Uterus (tissue), 4 donors: Measurements from ENCODE around the gene IL21R. TPM values are rescaled to one million over a fixed set of nuclear protein-coding genes. Genes with fewer than 3 reads are reported as not detected.

ENCODE experiments used
- DNase-seq, 2 donors: peaks; one replicate each; pipeline ENCODE4 v3.0.0-alpha.2; 2019 to 2020
- H3K27ac ChIP-seq, 2 donors: fragments of 200-600 bp; sonication (generic); 1 replicate in 1 of 2; 2 replicates in 1 of 2; pipeline ENCODE4 v1.5.1; 2016 to 2018
- H3K27me3 ChIP-seq, 2 donors: fragments of 200-600 bp; sonication (generic); one replicate each; pipeline ENCODE4 v1.5.1; 2018 to 2019; ENCODE audit warnings: control low read depth in 1 of 2
- H3K36me3 ChIP-seq, 2 donors: fragments of 200-600 bp; sonication (generic); one replicate each; pipeline ENCODE4 v1.5.1; 2019; ENCODE audit warnings: control low read depth in 1 of 2
- H3K4me1 ChIP-seq, 2 donors: fragments of 200-600 bp; sonication (generic); one replicate each; pipeline ENCODE4 v1.5.1; 2018 to 2019; ENCODE audit warnings: control low read depth in 1 of 2
- H3K4me3 ChIP-seq, 2 donors: fragments of 200-600 bp; sonication (generic); 1 replicate in 1 of 2; 2 replicates in 1 of 2; pipeline ENCODE4 v1.5.1; 2018 to 2019; ENCODE audit warnings: mild to moderate bottlenecking in 1 of 2
- H3K9me3 ChIP-seq, 2 donors: fragments of 200-600 bp; sonication (generic); one replicate each; pipeline ENCODE4 v1.5.1; 2019; ENCODE audit warnings: control low read depth in 1 of 2
- POLR2A ChIP-seq, 2 donors: fragments of 450-650 bp; IDR thresholded peaks; one replicate each; pipeline ENCODE4 v1.6.1; 2016; ENCODE audit warnings: antibody characterized with exemption in 2 of 2, mild to moderate bottlenecking in 1 of 2, moderate library complexity in 1 of 2
- intact Hi-C: fragments of 100-400 bp; cut with DNase I; formaldehyde crosslinking; loops from one replicate; pipeline ENCODE4 v1.15.1; 2023; ENCODE audit warnings: low total_unique reads
- total RNA-seq, 4 donors: library from RNA; depleted of rRNA in 3 of 4; stranded (reverse); fragments of >200 nt in 3 of 4; gene quantifications; one replicate each; pipeline versions ENCODE4 v1.1.0 to v1.2.4, GENCODE V29; 2014 to 2023
- TF ChIP-seq, protein P1 (sequence below), 4 experiments: fragments of 200-600 bp in 2 of 4; fragments of 450-650 bp in 2 of 4; sonication (generic) in 2 of 4; IDR thresholded peaks; one replicate each; pipeline ENCODE4 v1.5.1; 2016 to 2019; ENCODE audit warnings: antibody characterized with exemption in 4 of 4, mild to moderate bottlenecking in 2 of 4, moderate library complexity in 1 of 4
- donor health status: DM: yes; HTN: yes; CAD: no.

IL21R gene
- total RNA-seq, 4 donors from 2014 or later: 0.21 to 0.46 TPM; not detected in 2

GRCh38 chr16:27463741-27464591 lies 62.0 kb downstream of the IL21R start:
- no peaks in the 10 kb centered on the region for H3K9me3 ChIP-seq
- intact Hi-C loops: no loop called here
- H3K4me1 ChIP-seq: no peaks in the 10 kb centered on the region
- H3K27ac ChIP-seq: no peak overlapping the region
- H3K4me3 ChIP-seq: no peak overlapping the region
- DNase-seq: no peak
- no peak for TF ChIP-seq POLR2A (IDR thresholded peaks at IDR 0.05)
- TF ChIP-seq, protein P1, sequence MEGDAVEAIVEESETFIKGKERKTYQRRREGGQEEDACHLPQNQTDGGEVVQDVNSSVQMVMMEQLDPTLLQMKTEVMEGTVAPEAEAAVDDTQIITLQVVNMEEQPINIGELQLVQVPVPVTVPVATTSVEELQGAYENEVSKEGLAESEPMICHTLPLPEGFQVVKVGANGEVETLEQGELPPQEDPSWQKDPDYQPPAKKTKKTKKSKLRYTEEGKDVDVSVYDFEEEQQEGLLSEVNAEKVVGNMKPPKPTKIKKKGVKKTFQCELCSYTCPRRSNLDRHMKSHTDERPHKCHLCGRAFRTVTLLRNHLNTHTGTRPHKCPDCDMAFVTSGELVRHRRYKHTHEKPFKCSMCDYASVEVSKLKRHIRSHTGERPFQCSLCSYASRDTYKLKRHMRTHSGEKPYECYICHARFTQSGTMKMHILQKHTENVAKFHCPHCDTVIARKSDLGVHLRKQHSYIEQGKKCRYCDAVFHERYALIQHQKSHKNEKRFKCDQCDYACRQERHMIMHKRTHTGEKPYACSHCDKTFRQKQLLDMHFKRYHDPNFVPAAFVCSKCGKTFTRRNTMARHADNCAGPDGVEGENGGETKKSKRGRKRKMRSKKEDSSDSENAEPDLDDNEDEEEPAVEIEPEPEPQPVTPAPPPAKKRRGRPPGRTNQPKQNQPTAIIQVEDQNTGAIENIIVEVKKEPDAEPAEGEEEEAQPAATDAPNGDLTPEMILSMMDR (IDR thresholded peaks at IDR 0.05): no peak
- H3K27me3 ChIP-seq: no peaks in the 10 kb centered on the region
- no peaks in the 10 kb centered on the region for H3K36me3 ChIP-seq

DNA sequence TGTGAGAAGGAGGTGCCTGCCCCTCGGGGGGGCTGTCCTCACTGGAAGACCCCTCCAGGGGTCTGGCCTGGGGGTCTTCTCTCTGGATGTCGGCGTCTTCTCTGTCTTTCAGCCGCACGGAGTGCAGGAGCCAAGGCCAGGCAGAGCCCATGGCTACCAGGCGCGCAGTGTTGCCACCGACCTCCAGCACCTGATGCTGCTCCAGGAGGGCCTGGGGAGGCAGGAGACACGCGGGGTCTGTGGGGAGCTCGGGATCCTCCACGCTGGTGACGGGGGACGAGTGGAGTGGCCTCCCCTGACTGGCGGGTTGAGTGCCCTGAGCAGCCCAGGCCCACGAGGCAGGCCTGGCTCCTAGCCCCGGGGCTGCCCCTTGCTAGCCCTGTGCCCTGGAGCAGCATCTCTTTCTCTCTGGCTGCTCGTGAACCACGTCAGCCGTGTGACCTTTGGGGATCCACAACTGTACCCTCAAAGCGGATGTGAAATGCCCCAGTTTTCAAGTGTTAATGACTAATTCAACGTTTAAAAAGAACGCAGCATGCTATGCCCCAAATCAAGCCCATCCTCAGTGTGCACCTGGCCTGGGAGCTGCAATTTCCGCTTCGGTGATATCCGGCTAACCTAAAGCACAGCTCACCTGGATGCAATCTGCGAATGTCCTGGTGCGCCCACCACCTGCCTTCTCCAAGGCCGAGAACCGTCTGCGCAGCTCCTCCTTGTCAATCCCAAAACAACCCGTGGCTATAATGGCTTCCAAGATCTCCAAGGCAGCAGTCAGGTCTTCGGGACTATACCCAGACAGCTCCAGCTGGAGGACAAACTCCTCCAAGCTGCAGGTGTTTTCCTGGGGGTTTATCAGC lies 62.9 kb downstream of the IL21R start:
- Histone ChIP-seq H3K27me3 (no peaks in the 10 kb centered on the region), H3K36me3 (no peaks in the 10 kb centered on the region), H3K27ac (no peak overlapping the region), H3K4me1 (no peaks in the 10 kb centered on the region), H3K4me3 (no peak overlapping the region), H3K9me3 (no peaks in the 10 kb centered on the region)
- TF ChIP-seq, protein P1 (IDR thresholded peaks at IDR 0.05): no peak
- TF ChIP-seq POLR2A (IDR thresholded peaks at IDR 0.05): no peak
- no peak for DNase-seq
- intact Hi-C loops: no loop called here

- DNase-seq: no peak
- no peaks in the 10 kb centered on the region for H3K27me3 ChIP-seq
- H3K4me3 ChIP-seq: no peak overlapping the region
- intact Hi-C loops: no loop called here
- H3K4me1 ChIP-seq: no peaks in the 10 kb centered on the region
- H3K9me3 ChIP-seq: no peaks in the 10 kb centered on the region
- TF ChIP-seq, protein P1 (IDR thresholded peaks at IDR 0.05): no peak
- no peak for TF ChIP-seq POLR2A (IDR thresholded peaks at IDR 0.05)
- H3K27ac ChIP-seq: no peak overlapping the region
- no peaks in the 10 kb centered on the region for H3K36me3 ChIP-seq
These were observed 63.5 kb downstream of the IL21R start for GRCh38 chr16:27465483-27465879.

GRCh38 chr16:27468941-27469531 lies 67.1 kb downstream of the IL21R start:
- no peak for DNase-seq

More at GRCh38 chr16:27468941-27469531, 67.1 kb downstream of the IL21R start:
- H3K4me3 ChIP-seq: no peak overlapping the region
- intact Hi-C loops: no loop called here
- H3K4me1 ChIP-seq: no peaks in the 10 kb centered on the region
- no peak overlapping the region for H3K27ac ChIP-seq
- H3K9me3 ChIP-seq: no peaks in the 10 kb centered on the region
- H3K27me3 ChIP-seq: no peaks in the 10 kb centered on the region
- no peaks in the 10 kb centered on the region for H3K36me3 ChIP-seq
- TF ChIP-seq POLR2A (IDR thresholded peaks at IDR 0.05): no peak
- TF ChIP-seq, protein P1 (IDR thresholded peaks at IDR 0.05): no peak
